Measurements from ENCODE around the gene C12orf56.
A peak's percentile ranks its signal among the peaks of the same experiment; 100 is the strongest.

C12orf56 gene

GRCh38 chr12:64318605-64319004 lies 72.0 kb downstream of the C12orf56 start:
- TF ChIP-seq, protein P1, sequence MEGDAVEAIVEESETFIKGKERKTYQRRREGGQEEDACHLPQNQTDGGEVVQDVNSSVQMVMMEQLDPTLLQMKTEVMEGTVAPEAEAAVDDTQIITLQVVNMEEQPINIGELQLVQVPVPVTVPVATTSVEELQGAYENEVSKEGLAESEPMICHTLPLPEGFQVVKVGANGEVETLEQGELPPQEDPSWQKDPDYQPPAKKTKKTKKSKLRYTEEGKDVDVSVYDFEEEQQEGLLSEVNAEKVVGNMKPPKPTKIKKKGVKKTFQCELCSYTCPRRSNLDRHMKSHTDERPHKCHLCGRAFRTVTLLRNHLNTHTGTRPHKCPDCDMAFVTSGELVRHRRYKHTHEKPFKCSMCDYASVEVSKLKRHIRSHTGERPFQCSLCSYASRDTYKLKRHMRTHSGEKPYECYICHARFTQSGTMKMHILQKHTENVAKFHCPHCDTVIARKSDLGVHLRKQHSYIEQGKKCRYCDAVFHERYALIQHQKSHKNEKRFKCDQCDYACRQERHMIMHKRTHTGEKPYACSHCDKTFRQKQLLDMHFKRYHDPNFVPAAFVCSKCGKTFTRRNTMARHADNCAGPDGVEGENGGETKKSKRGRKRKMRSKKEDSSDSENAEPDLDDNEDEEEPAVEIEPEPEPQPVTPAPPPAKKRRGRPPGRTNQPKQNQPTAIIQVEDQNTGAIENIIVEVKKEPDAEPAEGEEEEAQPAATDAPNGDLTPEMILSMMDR (conservative IDR thresholded peaks at IDR 0.05): no peak

GRCh38 chr12:64311877-64312276 lies 78.7 kb downstream of the C12orf56 start:
- H3K27ac ChIP-seq: no peak overlapping the region
- TF ChIP-seq, protein P1 (conservative IDR thresholded peaks at IDR 0.05): no peak

More at GRCh38 chr12:64318605-64319004, 72.0 kb downstream of the C12orf56 start:
- no peak overlapping the region for H3K27ac ChIP-seq

GRCh38 chr12:64304571-64304970 lies 86.0 kb downstream of the C12orf56 start:
- TF ChIP-seq, protein P1 (conservative IDR thresholded peaks at IDR 0.05): no peak
- H3K27ac ChIP-seq: no peak overlapping the region

DNA sequence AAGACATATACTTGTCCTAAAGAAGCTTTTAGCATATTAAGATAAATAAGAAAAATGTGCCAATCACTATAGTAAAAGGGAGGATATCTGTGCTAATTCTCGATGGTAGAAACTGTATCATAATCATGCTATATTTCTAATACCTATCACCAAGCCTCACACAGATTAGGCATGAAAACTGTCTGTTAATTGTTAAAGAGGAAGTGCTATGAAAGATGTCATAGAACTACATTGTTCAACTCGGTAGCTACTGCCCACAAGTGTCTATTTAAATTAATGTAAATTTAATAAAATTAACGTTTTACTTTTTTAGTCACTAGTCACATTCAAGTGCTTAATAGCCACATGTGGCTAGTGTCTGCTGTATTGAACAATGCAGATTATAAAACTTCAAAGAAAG lies 90.9 kb downstream of the C12orf56 start:
- TF ChIP-seq, protein P1 (conservative IDR thresholded peaks at IDR 0.05): no peak
- H3K27ac ChIP-seq: no peak overlapping the region

DNA sequence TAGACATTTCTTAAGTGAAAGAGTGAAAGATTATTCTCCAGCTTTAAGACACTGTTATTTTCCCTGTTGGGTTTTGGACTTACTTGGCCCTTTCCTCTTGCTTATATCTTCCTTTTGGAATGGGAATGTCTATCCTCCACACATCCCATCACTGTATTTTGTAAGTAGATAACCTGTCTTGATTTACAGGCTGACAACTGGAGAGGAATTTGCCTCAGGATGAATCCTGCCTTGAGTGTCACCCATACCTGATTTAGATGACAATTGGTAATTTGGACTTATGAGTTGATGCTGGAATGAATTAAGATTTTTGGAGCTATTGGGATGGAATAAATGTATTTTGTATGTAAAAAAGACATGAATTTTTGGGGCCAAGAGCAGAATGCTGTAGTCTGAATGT lies 94.3 kb downstream of the C12orf56 start:
- TF ChIP-seq, protein P1 (conservative IDR thresholded peaks at IDR 0.05): no peak
- no peak overlapping the region for H3K27ac ChIP-seq

DNA sequence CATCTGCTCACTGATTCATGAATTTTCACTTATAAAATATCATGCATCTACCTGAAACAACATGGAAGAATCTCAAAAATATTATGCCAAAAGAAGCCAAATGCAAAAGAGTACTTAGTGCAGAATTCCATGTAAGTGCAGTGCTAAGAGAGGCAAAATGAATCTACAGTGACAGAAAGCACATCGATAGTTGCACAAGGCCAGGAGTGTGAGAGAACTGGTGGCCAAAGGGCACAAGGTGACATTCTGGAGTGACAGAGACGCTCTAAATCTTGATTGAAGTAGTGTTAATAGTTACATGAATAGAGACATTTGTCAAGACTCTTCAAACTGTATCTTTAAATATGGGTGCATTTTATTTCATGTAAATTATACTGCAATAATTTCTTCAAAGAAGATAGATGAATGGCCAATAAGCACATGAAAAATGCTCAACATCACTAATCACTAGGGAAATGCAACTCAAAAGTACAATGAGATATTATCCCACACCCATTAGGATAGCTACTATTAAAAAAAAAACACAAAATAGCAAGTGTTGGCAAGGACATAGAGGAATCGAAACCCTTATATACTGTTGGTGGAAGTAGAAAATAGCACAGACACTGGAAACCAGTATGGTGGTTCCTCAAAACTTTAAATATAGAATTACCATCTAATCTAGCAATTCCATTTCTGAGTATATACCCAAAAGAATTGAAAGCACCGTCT lies 96.7 kb downstream of the C12orf56 start:
- TF ChIP-seq, protein P1 (conservative IDR thresholded peaks at IDR 0.05): no peak
- peak overlapping the region; percentile 50 for H3K27ac ChIP-seq

- H3K27ac ChIP-seq: peak overlapping the region; percentile 50
Observed at GRCh38 chr12:64293174-64293573, 97.4 kb downstream of the C12orf56 start.

DNA sequence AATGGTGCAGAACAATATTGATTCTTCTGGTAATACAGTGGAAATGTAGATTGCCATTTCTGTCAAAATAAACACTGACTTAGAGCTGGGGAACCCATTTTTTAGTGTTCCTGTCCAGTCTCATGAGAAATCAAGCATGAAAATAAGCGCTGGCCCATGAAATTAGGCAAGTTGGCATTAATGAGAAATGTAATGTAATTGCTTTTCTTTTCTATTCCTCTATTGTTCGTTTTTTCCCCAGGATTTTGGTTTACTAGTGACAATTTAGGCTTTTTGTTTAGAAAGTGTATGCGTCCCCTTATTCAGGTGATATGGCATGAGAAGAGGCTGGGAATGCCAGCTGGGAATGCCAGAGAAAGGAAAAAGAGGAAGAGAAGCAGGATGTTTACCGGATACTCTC lies 104.0 kb downstream of the C12orf56 start:
- TF ChIP-seq, protein P1 (conservative IDR thresholded peaks at IDR 0.05): no peak
- no peak overlapping the region for H3K27ac ChIP-seq

All from VCaP (cell line).